RCC 7860 (cell line): ENCODE results near the gene GLRA1.
"Not testable (repeated sequence)": the region's sequence is repeated elsewhere in the genome, so short reads cannot be mapped to it uniquely, and the experiment has no call there.

Experiments used
- DNase-seq: peaks from one replicate; pipeline ENCODE4 v3.0.0-alpha.2; 2015; ENCODE audit warnings: low spot score
- FAIRE-seq: peaks from 2 replicates; lab custom pipeline; 2012; peaks lifted over from hg19 to GRCh38; lab: Jason Lieb, UNC

Gene GLRA1

GRCh38 chr5:151921916-151922315 is 2.7 kb downstream of the GLRA1 start:
- FAIRE-seq, result no peak

GRCh38 chr5:151917904-151918303 is 6.7 kb downstream of the GLRA1 start:
- no peak for FAIRE-seq
- DNase-seq, result no peak

More at GRCh38 chr5:151921916-151922315, 2.7 kb downstream of the GLRA1 start:
- no peak for DNase-seq

- no peak for FAIRE-seq
These were observed 11.2 kb downstream of the GLRA1 start for GRCh38 chr5:151913425-151913824.

GRCh38 chr5:151912360-151912759 is 12.3 kb downstream of the GLRA1 start:
- no peak for DNase-seq
- no peak for FAIRE-seq

More at GRCh38 chr5:151913425-151913824, 11.2 kb downstream of the GLRA1 start:
- DNase-seq, result no peak

GRCh38 chr5:151911011-151911410 is 13.6 kb downstream of the GLRA1 start:
- FAIRE-seq (no peak), DNase-seq (no peak)

GRCh38 chr5:151909628-151910027 is 15.0 kb downstream of the GLRA1 start:
- FAIRE-seq, result no peak
- no peak for DNase-seq

- FAIRE-seq (no peak), DNase-seq (no peak)
These were observed 18.4 kb downstream of the GLRA1 start for GRCh38 chr5:151906246-151906645.

- FAIRE-seq, result no peak
- DNase-seq, result no peak
These were observed 19.1 kb downstream of the GLRA1 start for GRCh38 chr5:151905557-151905961.

- FAIRE-seq, result no peak
These were observed 19.7 kb downstream of the GLRA1 start for GRCh38 chr5:151904909-151905308.

GRCh38 chr5:151904127-151904526 is 20.5 kb downstream of the GLRA1 start:
- no peak for DNase-seq
- no peak for FAIRE-seq

More at GRCh38 chr5:151904909-151905308, 19.7 kb downstream of the GLRA1 start:
- DNase-seq, result no peak

- DNase-seq, result no peak
- no peak for FAIRE-seq
These were observed 21.4 kb downstream of the GLRA1 start for GRCh38 chr5:151903243-151903653.

- FAIRE-seq (no peak), DNase-seq (no peak)
These were observed 22.4 kb downstream of the GLRA1 start for GRCh38 chr5:151902215-151902614.

- DNase-seq, result no peak
- FAIRE-seq, result no peak
These were observed 23.0 kb downstream of the GLRA1 start for GRCh38 chr5:151901611-151902010.

GRCh38 chr5:151900891-151901290 is 23.8 kb downstream of the GLRA1 start:
- DNase-seq (no peak), FAIRE-seq (no peak)

GRCh38 chr5:151899399-151899798 is 25.3 kb downstream of the GLRA1 start:
- DNase-seq (no peak), FAIRE-seq (no peak)

GRCh38 chr5:151897896-151898295 is 26.8 kb downstream of the GLRA1 start:
- no peak for FAIRE-seq
- no peak for DNase-seq

- no peak for FAIRE-seq
- no peak for DNase-seq
These were observed 27.6 kb downstream of the GLRA1 start for GRCh38 chr5:151897020-151897552.

- peak; percentile 85 for DNase-seq
- FAIRE-seq, result peak; percentile 87
These were observed 28.5 kb downstream of the GLRA1 start for GRCh38 chr5:151896031-151896691.

- no peak for FAIRE-seq
- DNase-seq, result no peak
These were observed 29.0 kb downstream of the GLRA1 start for GRCh38 chr5:151895660-151896030.

- DNase-seq, FAIRE-seq: not testable (repeated sequence)
These were observed 31.2 kb downstream of the GLRA1 start for GRCh38 chr5:151893485-151893884.

GRCh38 chr5:151892393-151892792 is 32.3 kb downstream of the GLRA1 start:
- DNase-seq (no peak), FAIRE-seq (no peak)

GRCh38 chr5:151890299-151890698 is 34.4 kb downstream of the GLRA1 start:
- FAIRE-seq (no peak), DNase-seq (no peak)

GRCh38 chr5:151889614-151890013 is 35.0 kb downstream of the GLRA1 start:
- FAIRE-seq (no peak), DNase-seq (no peak)
